Neuronal stem cell (in vitro differentiated cells): ENCODE measurements around the gene GRXCR2.
"Not testable (repeated sequence)": the region's sequence is repeated elsewhere in the genome, so short reads cannot be mapped to it uniquely, and the experiment has no call there.

ENCODE experiments used
- DNase-seq: peaks from one replicate; pipeline ENCODE4 v3.0.0-alpha.2; 2013; ENCODE audit warnings: low spot score
- H2AFZ ChIP-seq: one replicate; pipeline ENCODE4 v1.6.1; 2013; ENCODE audit warnings: mild to moderate bottlenecking, low read length, inconsistent platforms
- H2AK5ac ChIP-seq: 2 replicates; pipeline ENCODE4 v1.6.1; 2013; ENCODE audit warnings: low read depth, mild to moderate bottlenecking, inconsistent platforms, low read length, moderate library complexity, mixed read lengths
- H2BK120ac ChIP-seq: 2 replicates; pipeline ENCODE4 v1.6.1; 2013; ENCODE audit warnings: low read depth, mild to moderate bottlenecking, inconsistent platforms, low read length, moderate library complexity, mixed read lengths
- H2BK12ac ChIP-seq: one replicate; pipeline ENCODE4 v1.6.1; 2013; ENCODE audit warnings: low read length, inconsistent platforms
- H2BK15ac ChIP-seq: 2 replicates; pipeline ENCODE4 v1.6.1; 2013; ENCODE audit warnings: mild to moderate bottlenecking, low read length, inconsistent platforms, mixed read lengths
- H2BK5ac ChIP-seq: one replicate; pipeline ENCODE4 v1.6.1; 2013; ENCODE audit warnings: inconsistent platforms, mild to moderate bottlenecking, low read length, moderate library complexity
- H3K14ac ChIP-seq: one replicate; pipeline ENCODE4 v1.6.1; 2013; ENCODE audit warnings: low read length, inconsistent platforms
- H3K18ac ChIP-seq: 2 replicates; pipeline ENCODE4 v1.6.1; 2013; ENCODE audit warnings: low read length, inconsistent platforms
- H3K23ac ChIP-seq: 2 replicates; pipeline ENCODE4 v1.6.1; 2013; ENCODE audit warnings: low read depth, mild to moderate bottlenecking, mixed read lengths, low read length, inconsistent platforms; ENCODE audit not compliant: poor library complexity
- H3K27ac ChIP-seq: replicated peaks from 3 replicates; pipeline ENCODE4 v1.5.1; 2013; ENCODE audit warnings: low read length, inconsistent platforms
- H3K27me3 ChIP-seq, 3 experiments: 2 replicates each; pipeline ENCODE4 v1.6.1; 2013; ENCODE audit warnings: low read length in 3 of 3, mild to moderate bottlenecking in 2 of 3, inconsistent platforms in 1 of 3, low read depth in 1 of 3, mixed read lengths in 1 of 3, moderate library complexity in 1 of 3; ENCODE audit not compliant: control insufficient read depth in 3 of 3, insufficient read depth in 3 of 3
- H3K36me3 ChIP-seq, 2 donors: replicated peaks in 1 of 2; 2 replicates each; pipeline ENCODE4 v1.6.1; 2013; ENCODE audit warnings: low read length in 2 of 2; ENCODE audit not compliant: control insufficient read depth in 2 of 2, insufficient read depth in 2 of 2
- H3K4ac ChIP-seq: 2 replicates; pipeline ENCODE4 v1.6.1; 2013; ENCODE audit warnings: inconsistent platforms, mild to moderate bottlenecking, low read length, moderate library complexity
- H3K4me1 ChIP-seq, 2 donors: 1 replicate in 1 of 2; 2 replicates in 1 of 2; pipeline ENCODE4 v1.6.1; 2013; ENCODE audit warnings: low read length in 2 of 2, low read depth in 1 of 2; ENCODE audit not compliant: control insufficient read depth in 2 of 2, insufficient read depth in 1 of 2
- H3K4me2 ChIP-seq: one replicate; pipeline ENCODE4 v1.6.1; 2013; ENCODE audit warnings: mild to moderate bottlenecking, low read length, inconsistent platforms; ENCODE audit not compliant: insufficient read depth, poor library complexity, severe bottlenecking
- H3K4me3 ChIP-seq, 2 donors: 2 replicates each; pipeline ENCODE4 v1.5.1; 2013; ENCODE audit warnings: low read length in 2 of 2, mild to moderate bottlenecking in 2 of 2, inconsistent platforms in 1 of 2, moderate library complexity in 1 of 2
- H3K79me1 ChIP-seq: one replicate; pipeline ENCODE4 v1.6.1; 2013; ENCODE audit warnings: low read depth, mild to moderate bottlenecking, inconsistent platforms, low read length, moderate library complexity
- H3K9ac ChIP-seq: one replicate; pipeline ENCODE4 v1.6.1; 2013; ENCODE audit warnings: mild to moderate bottlenecking, low read depth, low read length, inconsistent platforms; ENCODE audit not compliant: poor library complexity
- H3K9me3 ChIP-seq, 2 donors: replicated peaks in 1 of 2; 2 replicates each; pipeline versions ENCODE3 to v1.6.1; 2013; ENCODE audit warnings: low read length in 2 of 2, mild to moderate bottlenecking in 2 of 2, inconsistent platforms in 1 of 2, low read depth in 1 of 2, mixed read lengths in 1 of 2, moderate library complexity in 1 of 2; ENCODE audit not compliant: control insufficient read depth in 2 of 2, insufficient read depth in 1 of 2
- H4K8ac ChIP-seq: one replicate; pipeline ENCODE4 v1.6.1; 2013; ENCODE audit warnings: low read depth, mild to moderate bottlenecking, inconsistent platforms, low read length, moderate library complexity
- H4K91ac ChIP-seq: one replicate; pipeline ENCODE4 v1.6.1; 2013; ENCODE audit warnings: low read length, low read depth, mild to moderate bottlenecking, inconsistent platforms; ENCODE audit not compliant: poor library complexity
- WGBS, 2 donors: extraction: QIAGEN DNeasy Blood & Tissue Kit; methylation state at CpG; one replicate each; pipeline ENCODE4 v1.1.7; 2013; ENCODE audit warnings: missing lambda C conversion rate in 2 of 2, mixed read lengths in 1 of 2; ENCODE audit not compliant: insufficient read length in 2 of 2, insufficient replicate concordance in 1 of 2; ENCODE audit errors: extremely low coverage in 2 of 2; 5-methylcytosine and 5-hydroxymethylcytosine counted together

Gene GRXCR2

GRCh38 chr5:145872486-145872885, 328 bp downstream of the GRXCR2 start:
- whole genome bisulfite sequencing, 2 donors = no CpG with 5 or more reads among the region's 8 CpGs
- H2BK15ac ChIP-seq = no peak overlapping the region
- no peak overlapping the region for H2BK12ac ChIP-seq

GRCh38 chr5:145869753-145870152, 3.1 kb downstream of the GRXCR2 start:
- Histone ChIP-seq H3K18ac (no peak overlapping the region), H3K4me2 (no peak overlapping the region), H3K9ac (no peak overlapping the region), H3K23ac (no peak overlapping the region), H2BK120ac (no peak overlapping the region), H3K79me1 (no peaks in the 10 kb centered on the region), H3K36me3 (no peaks in the 10 kb centered on the region), H2BK5ac (no peak overlapping the region), H3K9me3 (no peaks in the 10 kb centered on the region), H4K8ac (no peak overlapping the region), H2AFZ (no peak overlapping the region), H2BK12ac (no peak overlapping the region), H4K91ac (no peak overlapping the region), H3K4me1 (no peaks in the 10 kb centered on the region), H3K4ac (no peak overlapping the region), H2AK5ac (no peak overlapping the region), H3K4me3 (no peak overlapping the region), H3K27me3 (peaks cover 0 to 3% (median 0%) of the 10 kb centered on the region in 3 experiments), H3K27ac (no peak overlapping the region), H3K14ac (no peak overlapping the region), H2BK15ac (no peak overlapping the region)
- no CpG with 5 or more reads among the region's 4 CpGs for WGBS, 2 donors
- DNase-seq = no peak

More at GRCh38 chr5:145872486-145872885, 328 bp downstream of the GRXCR2 start:
- Histone ChIP-seq H3K23ac (no peak overlapping the region), H3K9ac (no peak overlapping the region), H3K27me3 (no peaks in the 10 kb centered on the region), H2AK5ac (no peak overlapping the region), H3K9me3 (no peaks in the 10 kb centered on the region), H3K14ac (no peak overlapping the region), H3K36me3 (no peaks in the 10 kb centered on the region), H4K91ac (no peak overlapping the region), H3K18ac (no peak overlapping the region), H2BK120ac (no peak overlapping the region), H3K4ac (no peak overlapping the region), H3K79me1 (no peaks in the 10 kb centered on the region), H2BK5ac (no peak overlapping the region), H3K4me3 (no peak overlapping the region), H2AFZ (no peak overlapping the region), H3K27ac (no peak overlapping the region), H4K8ac (no peak overlapping the region), H3K4me1 (no peaks in the 10 kb centered on the region), H3K4me2 (no peak overlapping the region)
- DNase-seq = no peak

- Histone ChIP-seq H3K4me2 (no peak overlapping the region), H3K4me3 (no peak overlapping the region), H3K23ac (no peak overlapping the region), H2BK12ac (no peak overlapping the region), H3K4ac (no peak overlapping the region), H3K4me1 (no peaks in the 10 kb centered on the region), H3K9me3 (no peaks in the 10 kb centered on the region), H3K27me3 (peaks cover 0 to 6% (median 0%) of the 10 kb centered on the region in 3 experiments), H4K8ac (no peak overlapping the region), H3K36me3 (no peaks in the 10 kb centered on the region), H2AFZ (no peak overlapping the region), H2BK5ac (no peak overlapping the region), H3K79me1 (no peaks in the 10 kb centered on the region), H3K27ac (no peak overlapping the region), H2BK15ac (no peak overlapping the region), H3K9ac (no peak overlapping the region), H3K14ac (no peak overlapping the region), H2BK120ac (no peak overlapping the region), H3K18ac (no peak overlapping the region), H4K91ac (no peak overlapping the region), H2AK5ac (no peak overlapping the region)
- no peak for DNase-seq
- WGBS, 2 donors = no CpG with 5 or more reads among the region's 1 CpG
These were observed 5.0 kb downstream of the GRXCR2 start for GRCh38 chr5:145867806-145868205.

GRCh38 chr5:145864432-145864831, 8.4 kb downstream of the GRXCR2 start:
- H3K79me1 ChIP-seq, H3K23ac ChIP-seq, H3K9me3 ChIP-seq, H4K91ac ChIP-seq, H3K14ac ChIP-seq, H2BK15ac ChIP-seq, H2AK5ac ChIP-seq, H2BK5ac ChIP-seq, H3K4me1 ChIP-seq, H2AFZ ChIP-seq, DNase-seq, H4K8ac ChIP-seq, H3K4me2 ChIP-seq, H3K27ac ChIP-seq, H3K18ac ChIP-seq, H3K4ac ChIP-seq, H3K36me3 ChIP-seq, H2BK120ac ChIP-seq, H3K9ac ChIP-seq, H2BK12ac ChIP-seq, H3K4me3 ChIP-seq: not testable (repeated sequence)
- H3K27me3 ChIP-seq = peaks cover 0 to 12% (median 0%) of the 10 kb centered on the region in 3 experiments
- no CpG with 5 or more reads among the region's 2 CpGs for WGBS, 2 donors
